Loucy (cell line): Measurements from ENCODE around the gene WNK2.

Experiments
- H2AFZ ChIP-seq: fragments of 200-600 bp; sonication (generic); 2 replicates; pipeline ENCODE4 v1.6.0; 2016; ENCODE audit warnings: antibody characterized with exemption, mild to moderate bottlenecking, low read length, moderate library complexity
- H3F3A ChIP-seq: fragments of 200-600 bp; 2 replicates; pipeline ENCODE4 v1.6.0; 2016; ENCODE audit warnings: antibody characterized with exemption, low read depth, mild to moderate bottlenecking
- H3K27me3 ChIP-seq: fragments of 200-600 bp; sonication (generic); 2 replicates; pipeline ENCODE4 v1.6.1; 2014; ENCODE audit warnings: low read length, mild to moderate bottlenecking; ENCODE audit not compliant: insufficient read depth, poor library complexity, severe bottlenecking
- H3K36me3 ChIP-seq: fragments of 200-600 bp; sonication (generic); 2 replicates; pipeline ENCODE4 v1.6.1; 2016; ENCODE audit warnings: low read length; ENCODE audit not compliant: insufficient read depth
- H3K4me1 ChIP-seq: fragments of 200-600 bp; sonication (generic); 2 replicates; pipeline ENCODE4 v1.5.1; 2014; ENCODE audit warnings: low read length, mild to moderate bottlenecking; ENCODE audit not compliant: insufficient read depth, poor library complexity, severe bottlenecking
- H3K4me2 ChIP-seq: fragments of 200-600 bp; sonication (generic); 2 replicates; pipeline ENCODE4 v1.6.0; 2014; ENCODE audit warnings: antibody characterized with exemption, low read length, low read depth, mild to moderate bottlenecking; ENCODE audit not compliant: poor library complexity, severe bottlenecking
- H3K4me3 ChIP-seq: fragments of 200-600 bp; sonication (generic); 2 replicates; pipeline ENCODE4 v1.5.1; 2014; ENCODE audit warnings: low read length, mild to moderate bottlenecking, mixed read lengths; ENCODE audit not compliant: poor library complexity, severe bottlenecking
- H3K79me2 ChIP-seq: fragments of 200-600 bp; sonication (generic); 2 replicates; pipeline ENCODE4 v1.6.1; 2014; ENCODE audit warnings: low read length; ENCODE audit not compliant: insufficient read depth
- H3K9ac ChIP-seq: fragments of 200-600 bp; sonication (generic); 2 replicates; pipeline ENCODE4 v1.6.0; 2014; ENCODE audit warnings: mild to moderate bottlenecking, low read depth, low read length, moderate library complexity; ENCODE audit not compliant: poor library complexity, severe bottlenecking
- H3K9me2 ChIP-seq: fragments of 200-600 bp; sonication (generic); replicated peaks from 2 replicates; pipeline ENCODE4 v1.6.1; 2016; ENCODE audit warnings: low read depth, low read length, mixed read lengths
- H3K9me3 ChIP-seq: fragments of 200-600 bp; sonication (generic); 2 replicates; pipeline ENCODE4 v1.6.1; 2014; ENCODE audit warnings: mild to moderate bottlenecking, antibody characterized with exemption, low read length, low read depth; ENCODE audit not compliant: insufficient read depth
- H4K20me1 ChIP-seq: fragments of 200-600 bp; sonication (generic); 2 replicates; pipeline ENCODE4 v1.6.0; 2014; ENCODE audit warnings: antibody characterized with exemption, low read length, mild to moderate bottlenecking; ENCODE audit not compliant: insufficient read depth, poor library complexity, severe bottlenecking
- CTCF ChIP-seq: fragments of 200-600 bp; sonication (generic); conservative IDR thresholded peaks from 2 replicates; pipeline ENCODE4 v1.5.1; 2014; ENCODE audit warnings: mild to moderate bottlenecking, antibody characterized with exemption, low read length
- EZH2phosphoT487 ChIP-seq: fragments of 200-600 bp; IDR thresholded peaks from 2 replicates; pipeline ENCODE4 v1.6.1; 2018; ENCODE audit warnings: antibody characterized with exemption, mild to moderate bottlenecking, moderate library complexity, borderline replicate concordance

WNK2 gene

GRCh38 chr9:93288341-93288740, 104.4 kb downstream of the WNK2 start:
- TF ChIP-seq CTCF (no peak), EZH2phosphoT487 (no peak)
- no peak overlapping the region for H2AFZ ChIP-seq
- no peak overlapping the region for H3K4me2 ChIP-seq
- no peaks in the 10 kb centered on the region for H3K4me1 ChIP-seq
- no peaks in the 10 kb centered on the region for H3K9me3 ChIP-seq
- no peaks in the 10 kb centered on the region for H3F3A ChIP-seq
- no peaks in the 10 kb centered on the region for H4K20me1 ChIP-seq
- no peak overlapping the region for H3K4me3 ChIP-seq
- no peaks in the 10 kb centered on the region for H3K79me2 ChIP-seq
- H3K9me2 ChIP-seq = no peaks in the 10 kb centered on the region
- no peaks in the 10 kb centered on the region for H3K36me3 ChIP-seq
- H3K9ac ChIP-seq = no peak overlapping the region
- no peaks in the 10 kb centered on the region for H3K27me3 ChIP-seq

- H3K27me3 ChIP-seq = no peaks in the 10 kb centered on the region
- no peak overlapping the region for H3K9ac ChIP-seq
- no peak overlapping the region for H2AFZ ChIP-seq
- TF ChIP-seq EZH2phosphoT487 (no peak), CTCF (no peak)
- no peak overlapping the region for H3K4me2 ChIP-seq
- no peaks in the 10 kb centered on the region for H4K20me1 ChIP-seq
- no peaks in the 10 kb centered on the region for H3K9me3 ChIP-seq
- no peaks in the 10 kb centered on the region for H3K9me2 ChIP-seq
- no peaks in the 10 kb centered on the region for H3F3A ChIP-seq
- no peaks in the 10 kb centered on the region for H3K79me2 ChIP-seq
- no peak overlapping the region for H3K4me3 ChIP-seq
- H3K36me3 ChIP-seq = no peaks in the 10 kb centered on the region
- no peaks in the 10 kb centered on the region for H3K4me1 ChIP-seq
Measured at GRCh38 chr9:93288891-93289883, 105.2 kb downstream of the WNK2 start.

- Histone ChIP-seq H4K20me1 (no peaks in the 10 kb centered on the region), H3K4me3 (no peak overlapping the region), H3K9ac (no peak overlapping the region), H3K9me3 (no peaks in the 10 kb centered on the region), H3K4me1 (no peaks in the 10 kb centered on the region), H3K4me2 (no peak overlapping the region), H2AFZ (no peak overlapping the region), H3K79me2 (no peaks in the 10 kb centered on the region), H3K9me2 (no peaks in the 10 kb centered on the region), H3K36me3 (no peaks in the 10 kb centered on the region), H3K27me3 (no peaks in the 10 kb centered on the region), H3F3A (no peaks in the 10 kb centered on the region)
- TF ChIP-seq EZH2phosphoT487 (no peak), CTCF (no peak)
Measured at GRCh38 chr9:93290495-93291434, 106.8 kb downstream of the WNK2 start.
